Measurements from ENCODE around the gene SAYSD1.

DNA sequence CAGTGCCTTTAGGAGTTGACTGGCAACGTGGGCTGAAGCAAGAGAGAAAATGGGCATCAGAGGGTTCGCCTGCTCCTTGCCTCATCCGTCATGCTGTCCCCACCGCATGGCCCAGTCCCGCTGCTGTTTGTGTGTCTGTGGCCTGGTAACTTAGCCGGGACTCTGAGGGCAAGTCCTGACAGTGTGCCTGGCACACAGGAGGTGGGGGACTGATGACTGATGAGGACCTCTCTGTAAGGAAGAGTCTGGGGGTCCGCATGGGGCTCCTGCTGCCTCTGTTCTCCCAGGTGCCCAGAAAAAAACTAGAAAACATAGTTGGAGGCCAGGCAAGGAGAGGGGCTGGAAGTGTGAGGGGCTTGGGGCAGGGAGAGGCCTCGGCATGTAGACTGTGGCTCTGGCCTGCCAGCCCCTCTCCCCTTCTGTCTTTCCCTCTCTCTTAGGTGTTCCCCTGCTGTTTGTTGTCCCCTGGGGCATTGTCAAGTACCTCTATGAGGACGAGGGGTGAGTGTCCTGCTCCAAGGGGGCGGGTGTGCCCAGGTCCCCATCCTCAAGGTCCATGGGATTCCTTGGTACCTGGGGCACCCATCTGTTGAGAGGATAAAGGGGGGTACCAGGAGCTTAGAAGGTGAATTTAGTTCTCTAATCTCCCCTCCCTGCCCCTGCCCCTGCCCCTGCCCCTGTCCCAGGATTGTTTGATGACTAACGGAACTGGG lies 36.9 kb downstream of the SAYSD1 start:
- TF ChIP-seq GATA3 (IDR thresholded peaks at IDR 0.05; ENCODE audit: low read depth, low read length) (no peak), GATA2 (IDR thresholded peaks at IDR 0.05; ENCODE audit: low read depth, low read length) (no peak)

Measured in SH-SY5Y (cell line).